SK-N-SH treated with all-trans-retinoic acid at 6 μM for 48 hours (cell line): ENCODE data around the gene EIF2B5.

Experiments used
- ARNTL ChIP-seq: fragments of 450-650 bp; formaldehyde crosslinking; IDR thresholded peaks from 2 replicates; pipeline ENCODE4 v1.5.0; 2020; ENCODE audit warnings: low read depth, mild to moderate bottlenecking, moderate library complexity, borderline replicate concordance
- ESRRG ChIP-seq: fragments of 250-450 bp; sonication (Bioruptor Pico); IDR thresholded peaks from 2 replicates; pipeline ENCODE4 v1.6.1; 2021; ENCODE audit warnings: mild to moderate bottlenecking
- OSR1 ChIP-seq: fragments of 250-450 bp; sonication (Bioruptor Pico); IDR thresholded peaks from 2 replicates; pipeline ENCODE4 v1.8.0; 2022; ENCODE audit warnings: moderate library complexity, mild to moderate bottlenecking, inconsistent platforms
- RARB ChIP-seq: fragments of 250-450 bp; sonication (Bioruptor Pico); IDR thresholded peaks from 2 replicates; pipeline ENCODE4 v1.8.0; 2021; ENCODE audit warnings: mild to moderate bottlenecking, moderate library complexity
- SNAI2 ChIP-seq: fragments of 250-450 bp; sonication (Bioruptor Pico); IDR thresholded peaks from 2 replicates; pipeline ENCODE4 v1.5.0; 2020; ENCODE audit warnings: mild to moderate bottlenecking, moderate library complexity
- ZFP30 ChIP-seq: fragments of 450-650 bp; formaldehyde crosslinking; IDR thresholded peaks from 2 replicates; pipeline ENCODE4 v1.5.0; 2022; ENCODE audit warnings: mild to moderate bottlenecking, moderate library complexity
- ZNF70 ChIP-seq: fragments of 450-650 bp; formaldehyde crosslinking; IDR thresholded peaks from 2 replicates; pipeline ENCODE4 v1.5.0; 2020; ENCODE audit warnings: mild to moderate bottlenecking, moderate library complexity
- TF ChIP-seq, protein P1 (sequence below): fragments of 250-450 bp; sonication (Bioruptor Pico); IDR thresholded peaks from 2 replicates; pipeline ENCODE4 v1.5.0; 2020; ENCODE audit warnings: mild to moderate bottlenecking, moderate library complexity
- TF ChIP-seq, protein P2 (sequence below): fragments of 250-450 bp; sonication (Bioruptor Pico); IDR thresholded peaks from 2 replicates; pipeline ENCODE4 v1.8.0; 2020; ENCODE audit warnings: mild to moderate bottlenecking, moderate library complexity, borderline replicate concordance

GRCh38 chr3:184186184-184186901 lies 51.2 kb downstream of the EIF2B5 start, which contains the start of gene ABCF3:
- TF ChIP-seq ZFP30 (no peak), OSR1 (CRISPR knock-in tag) (no peak), ZNF70 (no peak), RARB (CRISPR knock-in tag) (no peak), SNAI2 (no peak), ARNTL (CRISPR knock-in tag) (no peak), ESRRG (CRISPR knock-in tag) (no peak)
- TF ChIP-seq, protein P1, sequence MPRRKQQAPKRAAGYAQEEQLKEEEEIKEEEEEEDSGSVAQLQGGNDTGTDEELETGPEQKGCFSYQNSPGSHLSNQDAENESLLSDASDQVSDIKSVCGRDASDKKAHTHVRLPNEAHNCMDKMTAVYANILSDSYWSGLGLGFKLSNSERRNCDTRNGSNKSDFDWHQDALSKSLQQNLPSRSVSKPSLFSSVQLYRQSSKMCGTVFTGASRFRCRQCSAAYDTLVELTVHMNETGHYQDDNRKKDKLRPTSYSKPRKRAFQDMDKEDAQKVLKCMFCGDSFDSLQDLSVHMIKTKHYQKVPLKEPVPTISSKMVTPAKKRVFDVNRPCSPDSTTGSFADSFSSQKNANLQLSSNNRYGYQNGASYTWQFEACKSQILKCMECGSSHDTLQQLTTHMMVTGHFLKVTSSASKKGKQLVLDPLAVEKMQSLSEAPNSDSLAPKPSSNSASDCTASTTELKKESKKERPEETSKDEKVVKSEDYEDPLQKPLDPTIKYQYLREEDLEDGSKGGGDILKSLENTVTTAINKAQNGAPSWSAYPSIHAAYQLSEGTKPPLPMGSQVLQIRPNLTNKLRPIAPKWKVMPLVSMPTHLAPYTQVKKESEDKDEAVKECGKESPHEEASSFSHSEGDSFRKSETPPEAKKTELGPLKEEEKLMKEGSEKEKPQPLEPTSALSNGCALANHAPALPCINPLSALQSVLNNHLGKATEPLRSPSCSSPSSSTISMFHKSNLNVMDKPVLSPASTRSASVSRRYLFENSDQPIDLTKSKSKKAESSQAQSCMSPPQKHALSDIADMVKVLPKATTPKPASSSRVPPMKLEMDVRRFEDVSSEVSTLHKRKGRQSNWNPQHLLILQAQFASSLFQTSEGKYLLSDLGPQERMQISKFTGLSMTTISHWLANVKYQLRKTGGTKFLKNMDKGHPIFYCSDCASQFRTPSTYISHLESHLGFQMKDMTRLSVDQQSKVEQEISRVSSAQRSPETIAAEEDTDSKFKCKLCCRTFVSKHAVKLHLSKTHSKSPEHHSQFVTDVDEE (CRISPR knock-in tag): no peak
- TF ChIP-seq, protein P2, sequence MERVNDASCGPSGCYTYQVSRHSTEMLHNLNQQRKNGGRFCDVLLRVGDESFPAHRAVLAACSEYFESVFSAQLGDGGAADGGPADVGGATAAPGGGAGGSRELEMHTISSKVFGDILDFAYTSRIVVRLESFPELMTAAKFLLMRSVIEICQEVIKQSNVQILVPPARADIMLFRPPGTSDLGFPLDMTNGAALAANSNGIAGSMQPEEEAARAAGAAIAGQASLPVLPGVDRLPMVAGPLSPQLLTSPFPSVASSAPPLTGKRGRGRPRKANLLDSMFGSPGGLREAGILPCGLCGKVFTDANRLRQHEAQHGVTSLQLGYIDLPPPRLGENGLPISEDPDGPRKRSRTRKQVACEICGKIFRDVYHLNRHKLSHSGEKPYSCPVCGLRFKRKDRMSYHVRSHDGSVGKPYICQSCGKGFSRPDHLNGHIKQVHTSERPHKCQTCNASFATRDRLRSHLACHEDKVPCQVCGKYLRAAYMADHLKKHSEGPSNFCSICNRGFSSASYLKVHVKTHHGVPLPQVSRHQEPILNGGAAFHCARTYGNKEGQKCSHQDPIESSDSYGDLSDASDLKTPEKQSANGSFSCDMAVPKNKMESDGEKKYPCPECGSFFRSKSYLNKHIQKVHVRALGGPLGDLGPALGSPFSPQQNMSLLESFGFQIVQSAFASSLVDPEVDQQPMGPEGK (CRISPR knock-in tag): no peak
